ENCODE data around the gene TOGARAM1.
"Not testable (repeated sequence)": the region's sequence is repeated elsewhere in the genome, so short reads cannot be mapped to it uniquely, and the experiment has no call there.

Gene TOGARAM1

GRCh38 chr14:45073231-45073879, 111.4 kb downstream of the TOGARAM1 start:
- no peak overlapping the region for H2AK5ac ChIP-seq (ENCODE audit: low read length)
- H3K23ac ChIP-seq (ENCODE audit: low read length), result no peak overlapping the region
- no peak overlapping the region for H3K18ac ChIP-seq (ENCODE audit: low read length)
- H3K79me2 ChIP-seq (ENCODE audit: control insufficient read depth, insufficient read depth, low read length), result no peaks in the 10 kb centered on the region
- no peak overlapping the region for H2BK120ac ChIP-seq (ENCODE audit: low read depth, low read length)
- H3K27me3 ChIP-seq (ENCODE audit: insufficient read depth, low read length, poor library complexity), result no peaks in the 10 kb centered on the region
- H2BK15ac ChIP-seq (replicated peaks; ENCODE audit: low read depth), result no peak overlapping the region
- no peak overlapping the region for H3K4ac ChIP-seq (ENCODE audit: low read depth, low read length)
- H3K4me2 ChIP-seq (ENCODE audit: low read length), result no peak overlapping the region
- DNase-seq, result no peak
- no peaks in the 10 kb centered on the region for H3K79me1 ChIP-seq (ENCODE audit: low read length)
- H3K27ac ChIP-seq (ENCODE audit: low read depth, low read length), result no peak overlapping the region
- no peak overlapping the region for H4K8ac ChIP-seq (ENCODE audit: low read depth, low read length)
- no CpG with 5 or more reads among the region's 5 CpGs for WGBS (ENCODE audit: extremely low coverage, insufficient coverage, low lambda C conversion rate)
- no peak overlapping the region for H3K56ac ChIP-seq (ENCODE audit: low read length)
- H3K4me1 ChIP-seq (ENCODE audit: control insufficient read depth, low read depth, low read length), result no peaks in the 10 kb centered on the region
- H3K36me3 ChIP-seq (ENCODE audit: control insufficient read depth, insufficient read depth, low read length), result no peaks in the 10 kb centered on the region
- no peak overlapping the region for H3K9ac ChIP-seq (ENCODE audit: low read length)
- H4K5ac ChIP-seq (ENCODE audit: low read length), result no peak overlapping the region
- no peak overlapping the region for H3K4me3 ChIP-seq (ENCODE audit: low read length)
- no peak overlapping the region for H2BK5ac ChIP-seq (ENCODE audit: low read length)

GRCh38 chr14:45078323-45078722, 116.3 kb downstream of the TOGARAM1 start:
- Histone ChIP-seq H3K4me3 (ENCODE audit: low read length) (no peak overlapping the region), H4K5ac (ENCODE audit: low read length) (no peak overlapping the region), H3K23ac (ENCODE audit: low read length) (no peak overlapping the region), H3K18ac (ENCODE audit: low read length) (no peak overlapping the region), H2BK15ac (replicated peaks; ENCODE audit: low read depth) (no peak overlapping the region), H2BK5ac (ENCODE audit: low read length) (no peak overlapping the region), H3K9ac (ENCODE audit: low read length) (no peak overlapping the region), H3K4ac (ENCODE audit: low read depth, low read length) (no peak overlapping the region), H3K4me1 (ENCODE audit: control insufficient read depth, low read depth, low read length) (no peaks in the 10 kb centered on the region), H2BK120ac (ENCODE audit: low read depth, low read length) (no peak overlapping the region), H3K4me2 (ENCODE audit: low read length) (no peak overlapping the region), H3K27ac (ENCODE audit: low read depth, low read length) (no peak overlapping the region), H2AK5ac (ENCODE audit: low read length) (no peak overlapping the region), H3K56ac (ENCODE audit: low read length) (no peak overlapping the region), H3K79me2 (ENCODE audit: control insufficient read depth, insufficient read depth, low read length) (no peaks in the 10 kb centered on the region), H3K27me3 (ENCODE audit: insufficient read depth, low read length, poor library complexity) (no peaks in the 10 kb centered on the region), H4K8ac (ENCODE audit: low read depth, low read length) (no peak overlapping the region), H3K79me1 (ENCODE audit: low read length) (no peaks in the 10 kb centered on the region), H3K36me3 (ENCODE audit: control insufficient read depth, insufficient read depth, low read length) (no peaks in the 10 kb centered on the region)
- no peak for DNase-seq
- WGBS (ENCODE audit: extremely low coverage, insufficient coverage, low lambda C conversion rate), result no CpG with 5 or more reads among the region's 1 CpG

GRCh38 chr14:45080416-45080968, 118.5 kb downstream of the TOGARAM1 start:
- not testable (repeated sequence) for H3K18ac ChIP-seq (ENCODE audit: low read length); DNase-seq; H3K56ac ChIP-seq (ENCODE audit: low read length); H3K79me1 ChIP-seq (ENCODE audit: low read length); H3K36me3 ChIP-seq (ENCODE audit: control insufficient read depth, insufficient read depth, low read length); H3K4ac ChIP-seq (ENCODE audit: low read depth, low read length); H4K8ac ChIP-seq (ENCODE audit: low read depth, low read length); H3K4me1 ChIP-seq (ENCODE audit: control insufficient read depth, low read depth, low read length); H2BK5ac ChIP-seq (ENCODE audit: low read length); H3K27me3 ChIP-seq (ENCODE audit: insufficient read depth, low read length, poor library complexity); H2AK5ac ChIP-seq (ENCODE audit: low read length); H2BK15ac ChIP-seq (replicated peaks; ENCODE audit: low read depth); H4K5ac ChIP-seq (ENCODE audit: low read length); H3K23ac ChIP-seq (ENCODE audit: low read length); H2BK120ac ChIP-seq (ENCODE audit: low read depth, low read length); H3K9ac ChIP-seq (ENCODE audit: low read length); H3K4me3 ChIP-seq (ENCODE audit: low read length); H3K4me2 ChIP-seq (ENCODE audit: low read length); H3K27ac ChIP-seq (ENCODE audit: low read depth, low read length)
- peaks cover 15% of the 10 kb centered on the region for H3K79me2 ChIP-seq (ENCODE audit: control insufficient read depth, insufficient read depth, low read length)
- WGBS (ENCODE audit: extremely low coverage, insufficient coverage, low lambda C conversion rate), result no CpG with 5 or more reads among the region's 40 CpGs

DNA sequence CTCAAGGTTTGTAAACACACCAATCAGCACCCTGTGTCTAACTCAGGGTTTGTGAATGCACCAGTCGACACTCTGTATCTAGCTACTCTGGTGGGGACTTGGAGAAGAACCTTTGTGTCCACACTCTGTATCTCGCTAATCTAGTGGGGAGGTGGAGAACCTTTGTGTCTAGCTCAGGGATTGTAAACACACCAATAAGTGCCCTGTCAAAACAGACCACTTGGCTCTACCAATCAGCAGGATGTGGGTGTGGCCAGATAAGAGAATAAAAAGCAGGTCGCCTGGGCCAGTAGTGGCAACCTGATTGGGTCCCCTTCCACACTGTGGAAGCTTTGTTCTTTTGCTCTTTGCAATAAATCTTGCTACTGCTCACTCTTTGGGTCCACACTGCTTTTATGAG, 119.1 kb downstream of the TOGARAM1 start:
- H3K4me1 ChIP-seq (ENCODE audit: control insufficient read depth, low read depth, low read length); H2BK15ac ChIP-seq (replicated peaks; ENCODE audit: low read depth); H3K4me2 ChIP-seq (ENCODE audit: low read length); H3K4me3 ChIP-seq (ENCODE audit: low read length); H3K23ac ChIP-seq (ENCODE audit: low read length); H2BK5ac ChIP-seq (ENCODE audit: low read length); H3K27me3 ChIP-seq (ENCODE audit: insufficient read depth, low read length, poor library complexity); H4K8ac ChIP-seq (ENCODE audit: low read depth, low read length); H2BK120ac ChIP-seq (ENCODE audit: low read depth, low read length); H4K5ac ChIP-seq (ENCODE audit: low read length); H3K56ac ChIP-seq (ENCODE audit: low read length); H3K79me1 ChIP-seq (ENCODE audit: low read length); H2AK5ac ChIP-seq (ENCODE audit: low read length); H3K36me3 ChIP-seq (ENCODE audit: control insufficient read depth, insufficient read depth, low read length); H3K27ac ChIP-seq (ENCODE audit: low read depth, low read length); H3K4ac ChIP-seq (ENCODE audit: low read depth, low read length); H3K18ac ChIP-seq (ENCODE audit: low read length); H3K9ac ChIP-seq (ENCODE audit: low read length): not testable (repeated sequence)
- peaks cover 21% of the 10 kb centered on the region for H3K79me2 ChIP-seq (ENCODE audit: control insufficient read depth, insufficient read depth, low read length)
- no CpG with 5 or more reads among the region's 3 CpGs for WGBS (ENCODE audit: extremely low coverage, insufficient coverage, low lambda C conversion rate)
- DNase-seq, result peak; percentile 21

GRCh38 chr14:45082420-45082819, 120.4 kb downstream of the TOGARAM1 start:
- H2BK120ac ChIP-seq (ENCODE audit: low read depth, low read length), result no peak overlapping the region

GRCh38 chr14:45083617-45083975, 121.6 kb downstream of the TOGARAM1 start:
- Histone ChIP-seq H3K4ac (ENCODE audit: low read depth, low read length) (no peak overlapping the region), H2BK5ac (ENCODE audit: low read length) (no peak overlapping the region), H4K5ac (ENCODE audit: low read length) (no peak overlapping the region), H3K4me3 (ENCODE audit: low read length) (no peak overlapping the region), H4K8ac (ENCODE audit: low read depth, low read length) (peak overlapping the region; percentile 16), H3K18ac (ENCODE audit: low read length) (peak overlapping the region; percentile 6), H2BK120ac (ENCODE audit: low read depth, low read length) (peak overlapping the region; percentile 61), H3K27ac (ENCODE audit: low read depth, low read length) (no peak overlapping the region), H3K36me3 (ENCODE audit: control insufficient read depth, insufficient read depth, low read length) (no peaks in the 10 kb centered on the region), H3K79me2 (ENCODE audit: control insufficient read depth, insufficient read depth, low read length) (peaks cover 40% of the 10 kb centered on the region), H3K9ac (ENCODE audit: low read length) (peak overlapping the region; percentile 72), H2BK15ac (replicated peaks; ENCODE audit: low read depth) (no peak overlapping the region), H3K27me3 (ENCODE audit: insufficient read depth, low read length, poor library complexity) (no peaks in the 10 kb centered on the region), H2AK5ac (ENCODE audit: low read length) (no peak overlapping the region), H3K79me1 (ENCODE audit: low read length) (no peaks in the 10 kb centered on the region), H3K56ac (ENCODE audit: low read length) (peak overlapping the region; percentile 74), H3K4me2 (ENCODE audit: low read length) (peak overlapping the region; percentile 49), H3K4me1 (ENCODE audit: control insufficient read depth, low read depth, low read length) (no peaks in the 10 kb centered on the region), H3K23ac (ENCODE audit: low read length) (no peak overlapping the region)
- no CpG with 5 or more reads among the region's 10 CpGs for WGBS (ENCODE audit: extremely low coverage, insufficient coverage, low lambda C conversion rate)
- DNase-seq, result no peak

More at GRCh38 chr14:45082420-45082819, 120.4 kb downstream of the TOGARAM1 start:
- Histone ChIP-seq H3K18ac (ENCODE audit: low read length) (no peak overlapping the region), H3K27ac (ENCODE audit: low read depth, low read length) (no peak overlapping the region), H3K79me1 (ENCODE audit: low read length) (no peaks in the 10 kb centered on the region), H3K56ac (ENCODE audit: low read length) (no peak overlapping the region), H4K5ac (ENCODE audit: low read length) (no peak overlapping the region), H3K4ac (ENCODE audit: low read depth, low read length) (no peak overlapping the region), H2BK5ac (ENCODE audit: low read length) (no peak overlapping the region), H3K36me3 (ENCODE audit: control insufficient read depth, insufficient read depth, low read length) (no peaks in the 10 kb centered on the region), H3K9ac (ENCODE audit: low read length) (no peak overlapping the region), H3K27me3 (ENCODE audit: insufficient read depth, low read length, poor library complexity) (no peaks in the 10 kb centered on the region), H3K79me2 (ENCODE audit: control insufficient read depth, insufficient read depth, low read length) (peaks cover 32% of the 10 kb centered on the region), H3K23ac (ENCODE audit: low read length) (no peak overlapping the region), H2BK15ac (replicated peaks; ENCODE audit: low read depth) (no peak overlapping the region), H3K4me2 (ENCODE audit: low read length) (no peak overlapping the region), H2AK5ac (ENCODE audit: low read length) (no peak overlapping the region), H4K8ac (ENCODE audit: low read depth, low read length) (no peak overlapping the region), H3K4me1 (ENCODE audit: control insufficient read depth, low read depth, low read length) (no peaks in the 10 kb centered on the region), H3K4me3 (ENCODE audit: low read length) (no peak overlapping the region)
- no peak for DNase-seq
- no CpG with 5 or more reads among the region's 2 CpGs for WGBS (ENCODE audit: extremely low coverage, insufficient coverage, low lambda C conversion rate)

All from mesendoderm (in vitro differentiated cells).